Karpas-422 (cell line): ENCODE results near the gene TULP4. TPM values are rescaled to one million over a fixed set of nuclear protein-coding genes. Genes with fewer than 3 reads are reported as not detected.
"Not testable (repeated sequence)": the region's sequence is repeated elsewhere in the genome, so short reads cannot be mapped to it uniquely, and the experiment has no call there.

Experiments used
- DNase-seq: peaks from one replicate; pipeline ENCODE4 v3.0.0-alpha.2; 2015
- H2AFZ ChIP-seq: fragments of 200-600 bp; sonication (generic); 2 replicates; pipeline ENCODE4 v1.6.1; 2014; ENCODE audit warnings: antibody characterized with exemption, low read length, mixed read lengths
- H3K27ac ChIP-seq: fragments of 200-600 bp; sonication (generic); 2 replicates; pipeline ENCODE4 v1.5.1; 2014; ENCODE audit warnings: mild to moderate bottlenecking, low read length, moderate library complexity
- H3K27me3 ChIP-seq: fragments of 200-600 bp; sonication (generic); 2 replicates; pipeline ENCODE4 v1.6.1; 2014; ENCODE audit warnings: low read length, mixed read lengths
- H3K36me3 ChIP-seq: fragments of 200-600 bp; sonication (generic); 2 replicates; pipeline ENCODE4 v1.6.1; 2014; ENCODE audit warnings: low read length, mixed read lengths; ENCODE audit not compliant: insufficient read depth
- H3K4me1 ChIP-seq: fragments of 200-600 bp; sonication (generic); 2 replicates; pipeline ENCODE4 v1.6.1; 2014; ENCODE audit warnings: mild to moderate bottlenecking, low read length, mixed read lengths
- H3K4me2 ChIP-seq: fragments of 200-600 bp; sonication (generic); 2 replicates; pipeline ENCODE4 v1.6.1; 2014; ENCODE audit warnings: low read length, low read depth, mild to moderate bottlenecking; ENCODE audit not compliant: poor library complexity, severe bottlenecking
- H3K4me3 ChIP-seq: fragments of 200-600 bp; sonication (generic); 2 replicates; pipeline ENCODE4 v1.5.1; 2014; ENCODE audit warnings: mild to moderate bottlenecking, antibody characterized with exemption, low read length, mixed read lengths
- H3K79me2 ChIP-seq: fragments of 200-600 bp; sonication (generic); 2 replicates; pipeline ENCODE4 v1.6.1; 2014; ENCODE audit warnings: mild to moderate bottlenecking, low read length, mixed read lengths
- H3K9ac ChIP-seq: fragments of 200-600 bp; sonication (generic); 2 replicates; pipeline ENCODE4 v1.6.0; 2014; ENCODE audit warnings: low read length
- H3K9me2 ChIP-seq: fragments of 200-600 bp; sonication (generic), shearing (Covaris generic); replicated peaks from 2 replicates; pipeline ENCODE4 v1.6.0; 2014; ENCODE audit warnings: mild to moderate bottlenecking, low read length, moderate library complexity; ENCODE audit not compliant: insufficient read depth
- H3K9me3 ChIP-seq: fragments of 300-700, 200-600 bp; sonication (generic); 2 replicates; pipeline ENCODE4 v1.6.1; 2014; ENCODE audit warnings: low read length, mixed read lengths
- H4K20me1 ChIP-seq: fragments of 200-600 bp; sonication (generic); 2 replicates; pipeline ENCODE4 v1.6.1; 2014; ENCODE audit warnings: mild to moderate bottlenecking, antibody characterized with exemption, low read length, low read depth; ENCODE audit not compliant: insufficient read depth
- total RNA-seq: library from RNA; depleted of rRNA; stranded (reverse); fragments of >200 nt; shearing (Covaris generic); gene quantifications from 2 replicates; pipeline ENCODE4 v1.2.3, GENCODE V29; 2014; ENCODE audit warnings: low replicate concordance

The TULP4 gene
- total RNA-seq, 1 experiment from 2014 or later, result 112 TPM

DNA sequence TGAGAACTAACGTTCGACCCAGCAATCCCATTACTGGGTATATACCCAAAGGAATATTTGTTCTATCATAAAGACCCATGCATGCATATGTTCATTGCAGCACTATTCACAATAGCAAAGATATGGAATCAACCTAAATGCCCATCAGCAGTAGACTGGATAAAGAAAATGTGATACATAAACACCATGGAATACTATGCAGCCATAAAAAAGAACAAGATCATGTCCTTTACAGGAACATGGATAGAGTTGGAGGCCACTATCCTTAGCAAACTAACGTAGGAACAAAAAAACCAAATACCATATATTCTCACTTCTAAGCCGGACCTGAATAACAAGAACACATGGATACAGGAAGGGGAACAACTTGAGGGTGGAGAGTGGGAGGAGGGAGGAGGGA lies 165.5 kb downstream of the TULP4 start:
- not testable (repeated sequence) for H4K20me1 ChIP-seq, H3K4me2 ChIP-seq, H3K4me3 ChIP-seq, H3K9ac ChIP-seq, DNase-seq, H2AFZ ChIP-seq, H3K27ac ChIP-seq, H3K9me2 ChIP-seq, H3K9me3 ChIP-seq, H3K79me2 ChIP-seq, H3K27me3 ChIP-seq
- peaks cover 12% of the 10 kb centered on the region for H3K36me3 ChIP-seq
- peaks cover 28% of the 10 kb centered on the region for H3K4me1 ChIP-seq

DNA sequence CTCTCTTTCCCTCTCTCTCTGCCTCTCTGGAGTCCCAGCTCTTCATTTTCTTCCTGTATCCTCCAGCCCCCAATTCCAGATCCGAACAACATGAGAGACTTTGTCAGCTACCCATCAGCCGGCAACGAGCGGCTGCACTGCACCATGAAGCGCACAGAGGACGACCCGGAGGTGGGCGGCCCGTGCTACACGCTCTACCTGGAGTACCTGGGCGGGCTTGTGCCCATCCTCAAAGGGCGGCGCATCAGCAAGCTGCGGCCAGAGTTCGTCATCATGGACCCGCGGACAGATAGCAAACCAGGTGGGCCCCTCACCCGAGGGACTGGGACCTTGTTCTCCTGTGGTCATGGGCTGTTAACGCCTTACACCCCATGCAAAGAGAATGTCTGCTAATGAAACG lies 168.7 kb downstream of the TULP4 start:
- H3K9ac ChIP-seq, result no peak overlapping the region
- no peaks in the 10 kb centered on the region for H4K20me1 ChIP-seq
- H2AFZ ChIP-seq, result no peak overlapping the region
- H3K27me3 ChIP-seq, result no peaks in the 10 kb centered on the region
- H3K27ac ChIP-seq, result no peak overlapping the region
- H3K4me1 ChIP-seq, result peaks cover 18% of the 10 kb centered on the region
- H3K79me2 ChIP-seq, result 0 out of 2 replicates have a peak, but pooled peaks cover 3% of the 10 kb centered on the region
- H3K9me2 ChIP-seq, result no peaks in the 10 kb centered on the region
- H3K4me3 ChIP-seq, result no peak overlapping the region
- DNase-seq, result no peak
- H3K9me3 ChIP-seq, result no peaks in the 10 kb centered on the region
- peaks cover 13% of the 10 kb centered on the region for H3K36me3 ChIP-seq
- no peak overlapping the region for H3K4me2 ChIP-seq

DNA sequence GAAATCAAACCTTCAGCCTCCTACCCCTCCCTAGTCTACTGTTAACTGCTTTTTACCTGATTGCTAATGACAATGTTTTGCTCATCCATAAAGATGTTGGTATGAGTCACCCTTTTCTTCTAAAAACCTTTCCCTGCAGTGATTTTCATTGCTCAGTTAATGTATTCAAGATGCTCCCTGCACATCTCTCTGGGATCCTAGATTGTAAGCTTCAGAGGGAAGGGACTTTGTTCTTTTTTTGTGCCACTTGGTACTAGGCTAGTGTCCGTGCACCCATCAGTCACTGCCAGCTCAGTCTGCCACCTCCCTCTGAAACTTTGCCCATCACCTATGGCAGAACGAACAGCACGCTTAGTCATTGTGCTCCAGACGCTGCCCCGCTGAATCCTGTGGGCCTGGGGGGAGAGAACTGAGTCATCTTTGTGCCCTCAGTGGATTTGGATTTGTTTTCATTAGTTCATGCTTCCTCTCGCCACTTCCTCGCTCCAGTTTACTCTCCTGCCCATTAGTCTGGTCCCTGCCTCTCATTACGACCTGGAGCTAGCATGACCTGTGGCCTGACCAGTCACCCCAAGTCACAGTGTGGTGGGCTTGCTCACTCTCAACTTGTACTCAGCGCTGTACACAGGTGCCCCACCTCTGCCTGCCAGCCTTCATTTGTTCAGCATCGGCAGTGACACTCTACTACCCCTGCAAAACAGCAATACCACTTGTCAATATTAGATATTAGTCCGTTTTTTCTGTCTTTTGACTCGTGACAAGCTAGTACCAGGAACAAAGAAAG lies 169.6 kb downstream of the TULP4 start:
- H4K20me1 ChIP-seq, result no peaks in the 10 kb centered on the region
- DNase-seq, result no peak
- H3K36me3 ChIP-seq, result peaks cover 9% of the 10 kb centered on the region
- no peaks in the 10 kb centered on the region for H3K79me2 ChIP-seq
- H3K27me3 ChIP-seq, result no peaks in the 10 kb centered on the region
- no peaks in the 10 kb centered on the region for H3K9me2 ChIP-seq
- no peak overlapping the region for H3K27ac ChIP-seq
- no peak overlapping the region for H3K4me2 ChIP-seq
- no peak overlapping the region for H2AFZ ChIP-seq
- H3K4me1 ChIP-seq, result peaks cover 18% of the 10 kb centered on the region
- H3K4me3 ChIP-seq, result no peak overlapping the region
- no peaks in the 10 kb centered on the region for H3K9me3 ChIP-seq
- no peak overlapping the region for H3K9ac ChIP-seq

DNA sequence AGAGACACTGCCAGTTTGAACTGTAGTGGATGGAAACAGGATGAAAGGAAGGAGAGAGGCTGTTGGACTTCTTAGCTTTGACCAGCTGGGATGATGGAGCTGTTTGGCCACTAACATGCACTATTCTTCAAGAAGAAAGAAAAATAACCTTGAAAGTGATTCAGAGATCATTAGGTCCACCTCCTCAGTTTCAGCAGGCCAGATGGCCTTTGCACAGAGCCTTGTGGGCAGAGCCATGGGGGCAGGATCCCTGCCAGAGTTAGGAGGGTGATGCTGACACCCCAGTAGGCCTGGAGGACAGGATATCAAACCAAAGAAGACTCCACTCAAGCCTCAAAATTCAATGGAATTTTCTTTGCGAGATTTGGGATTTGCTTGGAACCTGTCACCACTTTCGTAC lies 173.2 kb downstream of the TULP4 start:
- Histone ChIP-seq H3K4me3 (no peak overlapping the region), H3K9me3 (no peaks in the 10 kb centered on the region), H2AFZ (no peak overlapping the region), H3K27ac (no peak overlapping the region), H3K27me3 (no peaks in the 10 kb centered on the region), H3K36me3 (peaks cover 9% of the 10 kb centered on the region), H3K4me1 (peaks cover 18% of the 10 kb centered on the region), H3K4me2 (no peak overlapping the region), H3K9ac (no peak overlapping the region), H3K9me2 (no peaks in the 10 kb centered on the region), H3K79me2 (no peaks in the 10 kb centered on the region), H4K20me1 (no peaks in the 10 kb centered on the region)
- no peak for DNase-seq

DNA sequence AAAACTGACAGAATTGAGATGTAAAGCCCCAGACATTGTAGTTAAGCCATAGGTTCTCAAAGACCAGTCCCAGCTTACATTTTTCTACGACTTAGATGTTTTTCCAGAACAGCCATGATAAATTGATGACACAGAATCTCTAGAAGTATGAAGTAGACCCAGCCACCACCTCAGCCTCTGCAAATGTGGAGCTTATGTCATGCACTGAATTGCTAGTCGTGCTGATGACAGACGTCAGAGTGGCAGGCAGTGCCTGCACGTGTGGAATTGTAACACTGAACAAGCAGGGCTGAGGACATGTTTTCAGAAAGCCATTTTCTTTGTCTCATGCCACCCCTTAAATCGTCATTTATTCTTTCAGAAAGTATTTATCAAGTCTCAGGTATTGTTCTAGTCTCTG lies 175.2 kb downstream of the TULP4 start:
- H3K9me2 ChIP-seq, result no peaks in the 10 kb centered on the region
- H2AFZ ChIP-seq, result no peak overlapping the region
- peaks cover 3% of the 10 kb centered on the region; the same call in 1 of the 2 replicates for H3K36me3 ChIP-seq
- no peaks in the 10 kb centered on the region for H3K27me3 ChIP-seq
- H3K9me3 ChIP-seq, result no peaks in the 10 kb centered on the region
- H4K20me1 ChIP-seq, result no peaks in the 10 kb centered on the region
- H3K4me2 ChIP-seq, result no peak overlapping the region
- no peak overlapping the region for H3K9ac ChIP-seq
- H3K27ac ChIP-seq, result no peak overlapping the region
- no peak for DNase-seq
- no peak overlapping the region for H3K4me3 ChIP-seq
- H3K79me2 ChIP-seq, result no peaks in the 10 kb centered on the region
- peaks cover 13% of the 10 kb centered on the region for H3K4me1 ChIP-seq

DNA sequence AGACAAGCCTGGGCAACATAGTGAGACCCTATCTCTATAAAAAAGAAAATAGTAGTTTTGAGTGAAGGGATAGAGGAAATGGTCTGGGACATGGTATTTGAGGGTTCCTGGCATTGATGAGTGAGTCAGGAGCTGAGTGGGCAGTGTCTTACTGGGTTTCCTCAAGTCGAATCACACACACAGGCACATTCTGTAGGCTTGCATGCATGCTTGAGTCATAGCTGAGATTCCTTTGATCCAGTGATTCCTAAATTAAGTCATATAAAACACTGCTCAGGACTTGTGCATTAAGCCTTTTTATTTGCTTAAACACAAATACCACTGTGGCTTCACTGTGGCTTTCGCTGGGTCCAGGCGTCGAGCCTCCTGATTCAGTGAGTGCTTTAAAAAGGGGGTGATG lies 175.8 kb downstream of the TULP4 start:
- Histone ChIP-seq H3K9me3 (no peaks in the 10 kb centered on the region), H3K4me1 (peaks cover 7% of the 10 kb centered on the region), H3K36me3 (no peaks in the 10 kb centered on the region), H3K9me2 (no peaks in the 10 kb centered on the region), H3K9ac (no peak overlapping the region), H3K27ac (no peak overlapping the region), H4K20me1 (no peaks in the 10 kb centered on the region), H2AFZ (no peak overlapping the region), H3K27me3 (no peaks in the 10 kb centered on the region), H3K4me2 (no peak overlapping the region), H3K4me3 (no peak overlapping the region), H3K79me2 (no peaks in the 10 kb centered on the region)
- no peak for DNase-seq

DNA sequence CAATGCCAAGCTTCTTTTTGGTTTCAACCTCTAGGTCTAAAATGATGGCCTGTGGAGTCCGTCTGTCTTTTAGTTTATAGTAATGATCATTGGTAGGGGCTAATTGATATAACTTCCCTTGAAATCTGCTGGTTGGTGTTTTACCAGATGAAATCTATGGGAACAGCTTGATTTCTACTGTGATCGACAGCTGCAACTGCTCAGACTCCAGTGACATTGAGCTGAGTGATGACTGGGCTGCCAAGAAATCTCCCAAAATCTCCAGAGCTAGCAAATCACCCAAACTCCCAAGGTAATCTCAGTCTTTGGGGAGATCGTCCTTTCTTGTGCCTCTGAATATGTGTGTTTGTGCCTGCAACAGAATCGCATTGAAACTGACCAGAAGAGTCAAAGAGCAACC lies 177.2 kb downstream of the TULP4 start:
- Histone ChIP-seq H4K20me1 (no peaks in the 10 kb centered on the region), H3K79me2 (no peaks in the 10 kb centered on the region), H3K4me2 (no peak overlapping the region), H3K4me3 (no peak overlapping the region), H3K4me1 (no peaks in the 10 kb centered on the region), H3K9me3 (no peaks in the 10 kb centered on the region), H3K27ac (no peak overlapping the region), H3K27me3 (no peaks in the 10 kb centered on the region), H3K36me3 (no peaks in the 10 kb centered on the region; the same call in 1 of the 2 replicates), H2AFZ (no peak overlapping the region), H3K9me2 (no peaks in the 10 kb centered on the region), H3K9ac (no peak overlapping the region)
- DNase-seq, result no peak

DNA sequence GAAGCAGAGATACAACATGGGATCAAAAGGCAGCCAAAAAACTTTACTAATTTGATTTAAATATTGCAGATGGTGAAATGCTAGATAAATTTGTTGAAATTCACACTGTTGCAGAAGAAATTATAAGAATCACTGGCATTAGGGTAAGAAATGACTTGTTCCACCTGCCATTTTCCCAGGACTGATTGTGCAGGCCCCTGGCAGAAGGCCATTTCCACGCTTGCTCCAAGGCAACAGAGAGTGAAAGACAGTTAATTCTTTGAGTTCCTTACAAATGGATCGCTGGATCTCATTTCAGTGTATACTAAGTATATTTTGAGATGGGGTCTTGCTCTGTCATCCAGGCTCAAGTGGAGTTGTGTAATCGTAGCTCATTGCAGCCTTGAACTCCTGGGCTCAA lies 180.6 kb downstream of the TULP4 start:
- Histone ChIP-seq H3K9me3 (no peaks in the 10 kb centered on the region), H3K36me3 (peaks cover 5% of the 10 kb centered on the region; the same call in 1 of the 2 replicates)

More for the DNA sequence above, 180.6 kb downstream of the TULP4 start:
- Histone ChIP-seq H3K27me3 (no peaks in the 10 kb centered on the region), H2AFZ (no peak overlapping the region), H3K4me3 (no peak overlapping the region), H3K4me1 (no peaks in the 10 kb centered on the region), H3K4me2 (no peak overlapping the region), H3K9me2 (no peaks in the 10 kb centered on the region), H3K79me2 (no peaks in the 10 kb centered on the region), H4K20me1 (no peaks in the 10 kb centered on the region), H3K27ac (no peak overlapping the region), H3K9ac (no peak overlapping the region)
- DNase-seq, result no peak
